IMR-90 (cell line): ENCODE measurements around the gene CDK5. TPM values are rescaled to one million over a fixed set of nuclear protein-coding genes. Genes with fewer than 3 reads are reported as not detected.

Source experiments
- ATAC-seq: fragments of 200-7000 bp; cut with Tn5 transposase; 2 replicates; pipeline ENCODE4 v1.9.1; 2020; ENCODE audit warnings: low read depth, mild to moderate bottlenecking, moderate library complexity
- BruUV-seq: library from RNA; stranded (reverse); fragments of 400-500 nt; replicated peaks from 2 replicates; lab custom pipeline; 2021; lab: Mats Ljungman, UMichigan
- CTCF ChIA-PET: fragments of 300-600 bp; formaldehyde crosslinking; extraction: SDS; loops from one replicate; lab custom pipeline; 2021; ENCODE audit warnings: antibody characterized with exemption; lab: Yijun Ruan, JAX
- POLR2A ChIA-PET: fragments of 300-600 bp; sonication (Branson Sonifier 250); formaldehyde crosslinking; loops from one replicate; lab custom pipeline; 2022; ENCODE audit warnings: antibody characterized with exemption; ENCODE audit not compliant: unreplicated experiment; lab: Charles Lee
- DNase-seq: peaks from one replicate; pipeline ENCODE4 v3.0.0; 2013
- H2AFZ ChIP-seq: replicated peaks from 2 replicates; pipeline ENCODE3; 2013; ENCODE audit warnings: low read length, mild to moderate bottlenecking; ENCODE audit not compliant: poor library complexity
- H2AK5ac ChIP-seq: 2 replicates; pipeline ENCODE4 v1.6.1; 2013; ENCODE audit warnings: low read depth, low read length, inconsistent platforms
- H2AK9ac ChIP-seq: replicated peaks from 2 replicates; pipeline ENCODE3; 2013; ENCODE audit warnings: mild to moderate bottlenecking, low read depth, low read length, moderate library complexity; ENCODE audit not compliant: poor library complexity
- H2BK120ac ChIP-seq: 2 replicates; pipeline ENCODE4 v1.6.1; 2013; ENCODE audit warnings: low read depth, low read length, inconsistent platforms
- H2BK15ac ChIP-seq: 3 replicates; pipeline ENCODE4 v1.6.1; 2013; ENCODE audit warnings: low read depth, low read length, inconsistent platforms
- H2BK20ac ChIP-seq: 2 replicates; pipeline ENCODE4 v1.6.1; 2013; ENCODE audit warnings: low read depth, mild to moderate bottlenecking, inconsistent platforms, low read length, moderate library complexity
- H2BK5ac ChIP-seq: 2 replicates; pipeline ENCODE4 v1.6.1; 2013; ENCODE audit warnings: mild to moderate bottlenecking, low read depth, low read length, inconsistent platforms; ENCODE audit not compliant: poor library complexity, severe bottlenecking
- H3K14ac ChIP-seq: replicated peaks from 2 replicates; pipeline ENCODE4 v1.6.1; 2013; ENCODE audit warnings: low read depth, low read length, inconsistent platforms
- H3K18ac ChIP-seq: 2 replicates; pipeline ENCODE4 v1.6.1; 2013; ENCODE audit warnings: low read depth, low read length, control low read depth
- H3K23ac ChIP-seq: 2 replicates; pipeline ENCODE4 v1.6.1; 2013; ENCODE audit warnings: low read depth, low read length, inconsistent platforms
- H3K27ac ChIP-seq: 2 replicates; pipeline ENCODE4 v1.5.1; 2013; ENCODE audit warnings: mild to moderate bottlenecking, control low read depth, low read length; ENCODE audit not compliant: insufficient read depth
- H3K27me3 ChIP-seq: 2 replicates; pipeline ENCODE4 v1.6.1; 2013; ENCODE audit warnings: low read length; ENCODE audit not compliant: control insufficient read depth, insufficient read depth
- H3K36me3 ChIP-seq: 2 replicates; pipeline ENCODE4 v1.6.1; 2013; ENCODE audit warnings: low read length, mixed read lengths; ENCODE audit not compliant: control insufficient read depth, insufficient read depth
- H3K4ac ChIP-seq: 2 replicates; pipeline ENCODE4 v1.6.1; 2013; ENCODE audit warnings: low read depth, low read length, inconsistent platforms
- H3K4me1 ChIP-seq: 2 replicates; pipeline ENCODE4 v1.6.1; 2013; ENCODE audit warnings: low read length, mixed read lengths; ENCODE audit not compliant: control insufficient read depth, insufficient read depth
- H3K4me2 ChIP-seq: 2 replicates; pipeline ENCODE4 v1.6.1; 2013; ENCODE audit warnings: low read depth, mild to moderate bottlenecking, control low read depth, low read length, moderate library complexity
- H3K4me3 ChIP-seq: 2 replicates; pipeline ENCODE4 v1.5.1; 2013; ENCODE audit warnings: low read depth, mild to moderate bottlenecking, control low read depth, low read length, moderate library complexity; ENCODE audit not compliant: insufficient read depth
- H3K56ac ChIP-seq: 2 replicates; pipeline ENCODE4 v1.6.1; 2013; ENCODE audit warnings: low read length, inconsistent platforms; ENCODE audit not compliant: insufficient read depth; ENCODE audit errors: extremely low read depth
- H3K79me1 ChIP-seq, 2 experiments: 2 replicates each; pipeline ENCODE4 v1.6.1; 2013; ENCODE audit warnings: low read length in 2 of 2, inconsistent platforms in 1 of 2, low read depth in 1 of 2
- H3K9ac ChIP-seq: 2 replicates; pipeline ENCODE4 v1.6.1; 2013; ENCODE audit warnings: low read depth, low read length, control low read depth
- H3K9me1 ChIP-seq: 2 replicates; pipeline ENCODE4 v1.6.1; 2013; ENCODE audit warnings: low read length, inconsistent platforms; ENCODE audit not compliant: insufficient read depth
- H3K9me3 ChIP-seq: 2 replicates; pipeline ENCODE4 v1.6.1; 2013; ENCODE audit warnings: low read length; ENCODE audit not compliant: control insufficient read depth, insufficient read depth
- H4K20me1 ChIP-seq: 2 replicates; pipeline ENCODE4 v1.6.1; 2013; ENCODE audit warnings: low read length, inconsistent platforms; ENCODE audit not compliant: insufficient read depth
- H4K5ac ChIP-seq: 2 replicates; pipeline ENCODE4 v1.6.1; 2013; ENCODE audit warnings: mild to moderate bottlenecking, low read depth, low read length, control low read depth
- H4K8ac ChIP-seq, 2 experiments: 2 replicates each; pipeline ENCODE4 v1.6.1; 2013; ENCODE audit warnings: low read depth in 2 of 2, low read length in 2 of 2, control low read depth in 1 of 2, inconsistent platforms in 1 of 2
- H4K91ac ChIP-seq: 2 replicates; pipeline ENCODE4 v1.6.1; 2013; ENCODE audit warnings: low read depth, low read length, inconsistent platforms; ENCODE audit not compliant: insufficient read depth
- FOS ChIP-seq: fragments of 150-350 bp; IDR thresholded peaks from 2 replicates; pipeline ENCODE4 v1.6.1; 2016; ENCODE audit warnings: low read depth, low read length
- MAFK ChIP-seq: IDR thresholded peaks from 2 replicates; pipeline ENCODE4 v1.6.1; 2012; ENCODE audit warnings: low read depth, low read length, improper control_type of control experiment
- RFX5 ChIP-seq: IDR thresholded peaks from 2 replicates; pipeline ENCODE4 v1.8.0; 2012; ENCODE audit warnings: low read depth, mild to moderate bottlenecking, low read length, moderate library complexity
- USF2 ChIP-seq: fragments of 150-350 bp; IDR thresholded peaks from 2 replicates; pipeline ENCODE4 v1.6.1; 2017; ENCODE audit warnings: mild to moderate bottlenecking, antibody characterized with exemption, low read length, low read depth
- WGBS, 2 experiments: methylation state at CpG; one replicate each; pipeline versions ENCODE4 v1.1.5 to v1.1.7; 2013; ENCODE audit warnings: missing lambda C conversion rate in 2 of 2; ENCODE audit not compliant: insufficient read length in 1 of 2; ENCODE audit errors: extremely low coverage in 2 of 2; 5-methylcytosine and 5-hydroxymethylcytosine counted together
- dilution Hi-C: fragments of 300-500 bp; cut with HindIII; formaldehyde crosslinking; loops from one replicate; pipeline ENCODE4 v1.14.3; 2018; ENCODE audit warnings: low sequenced_read_pairs; ENCODE audit not compliant: unreplicated experiment
- in situ Hi-C: fragments of 300-500 bp; cut with MboI; formaldehyde crosslinking; loops from 3 replicates; pipeline ENCODE4 v1.14.3; 2019; ENCODE audit warnings: low sequenced_read_pairs, inconsistent platforms, mixed read lengths
- intact Hi-C: fragments of 100-400 bp; cut with micrococcal nuclease; formaldehyde crosslinking; loops from 2 replicates; pipeline ENCODE4 v1.10.0; 2022
- polyA plus RNA-seq, 3 experiments: library from polyadenylated mRNA; depleted of rRNA; stranded (reverse); fragments of >200 nt; gene quantifications; 2 replicates each; pipeline ENCODE4 v1.2.3, GENCODE V29; 2012; ENCODE audit warnings: low replicate concordance in 1 of 3
- total RNA-seq: library from RNA; depleted of rRNA; stranded (reverse); fragments of >200 nt; gene quantifications from 2 replicates; pipeline ENCODE4 v1.2.3, GENCODE V29; 2012
- TF ChIP-seq, protein P1 (sequence below): conservative IDR thresholded peaks from 2 replicates; pipeline ENCODE4 v1.5.1; 2012; ENCODE audit warnings: mild to moderate bottlenecking, low read depth, low read length, improper control_type of control experiment

CDK5 gene
- total and polyA plus RNA-seq, 2 of the 4 experiments (the other 2 are of a cell fraction) = 22.4 to 34.8 TPM

DNA sequence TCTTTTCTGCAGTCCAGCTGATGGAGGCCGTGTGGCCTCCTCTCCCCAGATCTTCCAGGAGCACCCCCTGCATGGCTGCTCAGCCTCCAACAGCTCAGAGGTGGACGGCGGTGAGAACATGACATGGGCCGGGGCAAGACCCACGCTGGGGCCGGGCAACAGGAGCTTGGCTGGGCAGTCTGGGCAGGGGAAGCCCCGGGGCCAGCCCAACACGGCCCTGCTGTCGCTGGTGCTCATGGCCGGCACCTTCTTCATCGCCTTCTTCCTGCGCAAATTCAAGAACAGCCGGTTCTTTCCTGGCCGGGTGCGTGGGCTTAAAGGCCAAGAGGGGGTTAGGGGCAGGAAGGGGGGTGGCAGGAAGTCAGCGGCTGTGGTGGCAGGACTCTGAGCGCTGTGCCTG lies 16.3 kb upstream of the CDK5 start:
- 100% methylated on average over 4 of the region's 17 CpGs; no CpG with 5 or more reads in 1 of the 2 experiments for WGBS, 2 experiments

More for the DNA sequence above, 16.3 kb upstream of the CDK5 start:
- no TSS peak for BruUV-seq
- no peak overlapping the region for H4K8ac ChIP-seq
- no peak overlapping the region for H2BK120ac ChIP-seq
- ATAC-seq (no peak), DNase-seq (no peak)
- peaks cover 18% of the 10 kb centered on the region for H4K20me1 ChIP-seq
- no peak overlapping the region for H3K4ac ChIP-seq
- H2BK20ac ChIP-seq = no peak overlapping the region
- intact Hi-C loops = no loop called here
- no peak overlapping the region for H3K9ac ChIP-seq
- no peak overlapping the region for H3K4me3 ChIP-seq
- no peak overlapping the region for H2BK5ac ChIP-seq
- no peak overlapping the region for H2AK5ac ChIP-seq
- H4K5ac ChIP-seq = no peak overlapping the region
- no peak overlapping the region for H3K18ac ChIP-seq
- peaks cover 2% of the 10 kb centered on the region; the same call in 1 of the 2 replicates for H3K4me1 ChIP-seq
- dilution Hi-C loops = no loop called here
- no peak overlapping the region for H3K27ac ChIP-seq
- no peaks in the 10 kb centered on the region for H3K9me3 ChIP-seq
- H3K23ac ChIP-seq = no peak overlapping the region
- POLR2A ChIA-PET = no interaction called here
- peaks cover 82% of the 10 kb centered on the region for H3K36me3 ChIP-seq
- no peak overlapping the region for H2BK15ac ChIP-seq
- peaks cover 11 to 45% of the 10 kb centered on the region in 2 experiments; a peak in 3 of 4 replicates for H3K79me1 ChIP-seq
- H3K27me3 ChIP-seq = no peaks in the 10 kb centered on the region
- H3K56ac ChIP-seq = no peak overlapping the region
- no peak for TF ChIP-seq RFX5
- TF ChIP-seq, protein P1, sequence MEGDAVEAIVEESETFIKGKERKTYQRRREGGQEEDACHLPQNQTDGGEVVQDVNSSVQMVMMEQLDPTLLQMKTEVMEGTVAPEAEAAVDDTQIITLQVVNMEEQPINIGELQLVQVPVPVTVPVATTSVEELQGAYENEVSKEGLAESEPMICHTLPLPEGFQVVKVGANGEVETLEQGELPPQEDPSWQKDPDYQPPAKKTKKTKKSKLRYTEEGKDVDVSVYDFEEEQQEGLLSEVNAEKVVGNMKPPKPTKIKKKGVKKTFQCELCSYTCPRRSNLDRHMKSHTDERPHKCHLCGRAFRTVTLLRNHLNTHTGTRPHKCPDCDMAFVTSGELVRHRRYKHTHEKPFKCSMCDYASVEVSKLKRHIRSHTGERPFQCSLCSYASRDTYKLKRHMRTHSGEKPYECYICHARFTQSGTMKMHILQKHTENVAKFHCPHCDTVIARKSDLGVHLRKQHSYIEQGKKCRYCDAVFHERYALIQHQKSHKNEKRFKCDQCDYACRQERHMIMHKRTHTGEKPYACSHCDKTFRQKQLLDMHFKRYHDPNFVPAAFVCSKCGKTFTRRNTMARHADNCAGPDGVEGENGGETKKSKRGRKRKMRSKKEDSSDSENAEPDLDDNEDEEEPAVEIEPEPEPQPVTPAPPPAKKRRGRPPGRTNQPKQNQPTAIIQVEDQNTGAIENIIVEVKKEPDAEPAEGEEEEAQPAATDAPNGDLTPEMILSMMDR = no peak
- no peak for TF ChIP-seq USF2
- TF ChIP-seq FOS = no peak
- TF ChIP-seq MAFK = no peak
- H4K91ac ChIP-seq = no peak overlapping the region
- H3K14ac ChIP-seq = no peak overlapping the region
- no peaks in the 10 kb centered on the region for H3K9me1 ChIP-seq
- in situ Hi-C loops = no loop called here
- no peak overlapping the region for H2AFZ ChIP-seq
- CTCF ChIA-PET = no interaction called here
- H2AK9ac ChIP-seq = no peak overlapping the region
- no peak overlapping the region for H3K4me2 ChIP-seq
